Neural progenitor cell (in vitro differentiated cells): ENCODE measurements around the gene RNU1-2. TPM values are rescaled to one million over a fixed set of nuclear protein-coding genes. Genes with fewer than 3 reads are reported as not detected.
"Not testable (repeated sequence)": the region's sequence is repeated elsewhere in the genome, so short reads cannot be mapped to it uniquely, and the experiment has no call there.

Experiments used
- DNase-seq: peaks from one replicate; pipeline ENCODE4 v3.0.0-alpha.2; 2016; ENCODE audit warnings: low spot score
- H2AFZ ChIP-seq: fragments of 200-600 bp; sonication (generic); replicated peaks from 2 replicates; pipeline ENCODE4 v1.6.1; 2016; ENCODE audit warnings: antibody characterized with exemption
- H3F3A ChIP-seq: fragments of 200-600 bp; sonication (generic); 2 replicates; pipeline ENCODE4 v1.6.1; 2016; ENCODE audit warnings: antibody characterized with exemption, low read depth
- H3K27ac ChIP-seq: fragments of 200-600 bp; sonication (generic); 2 replicates; pipeline ENCODE4 v1.5.1; 2016; ENCODE audit warnings: mild to moderate bottlenecking
- H3K27me3 ChIP-seq: fragments of 200-600 bp; sonication (generic); 2 replicates; pipeline ENCODE4 v1.6.1; 2016; ENCODE audit warnings: mild to moderate bottlenecking, moderate library complexity
- H3K36me3 ChIP-seq: fragments of 200-600 bp; sonication (generic); 2 replicates; pipeline ENCODE4 v1.5.1; 2016
- H3K4me1 ChIP-seq: fragments of 200-600 bp; sonication (generic); 2 replicates; pipeline ENCODE4 v1.6.1; 2016; ENCODE audit warnings: mixed run types
- H3K4me2 ChIP-seq: fragments of 200-600 bp; sonication (generic); 2 replicates; pipeline ENCODE4 v1.6.1; 2016
- H3K4me3 ChIP-seq: fragments of 200-600 bp; sonication (generic); 2 replicates; pipeline ENCODE4 v1.5.1; 2016
- H3K79me2 ChIP-seq: fragments of 200-600 bp; sonication (generic); 2 replicates; pipeline ENCODE4 v1.6.1; 2016; ENCODE audit warnings: low read depth
- H3K9ac ChIP-seq: fragments of 200-600 bp; sonication (generic); 2 replicates; pipeline ENCODE4 v1.6.1; 2016
- H3K9me3 ChIP-seq: fragments of 200-600 bp; sonication (generic); 2 replicates; pipeline ENCODE4 v1.5.1; 2016; ENCODE audit warnings: low read depth
- H4K20me1 ChIP-seq: fragments of 200-600 bp; sonication (generic); 2 replicates; pipeline ENCODE4 v1.6.1; 2016; ENCODE audit warnings: low read depth
- H3K27ac Mint-ChIP-seq: 3 replicates; pipeline ENCODE4 v1.8.0; 2021; ENCODE audit warnings: mixed read lengths
- H3K27me3 Mint-ChIP-seq: 2 replicates; pipeline ENCODE4 v1.8.0; 2022; ENCODE audit warnings: low read depth, mild to moderate bottlenecking, inconsistent platforms, moderate library complexity, mixed read lengths; ENCODE audit not compliant: insufficient read depth
- H3K36me3 Mint-ChIP-seq: 3 replicates; pipeline ENCODE4 v1.8.0; 2021; ENCODE audit warnings: mixed read lengths
- H3K4me1 Mint-ChIP-seq: 3 replicates; pipeline ENCODE4 v1.8.0; 2021; ENCODE audit warnings: mixed read lengths
- H3K4me3 Mint-ChIP-seq: 3 replicates; pipeline ENCODE4 v1.8.0; 2021; ENCODE audit warnings: mild to moderate bottlenecking, moderate library complexity, mixed read lengths
- H3K9me3 Mint-ChIP-seq: 3 replicates; pipeline ENCODE4 v1.8.0; 2020; ENCODE audit warnings: mixed read lengths
- CTCF ChIP-seq: fragments of 200-600 bp; sonication (generic); IDR thresholded peaks from 2 replicates; pipeline ENCODE4 v1.5.1; 2017; ENCODE audit warnings: antibody characterized with exemption, mild to moderate bottlenecking
- EZH2 ChIP-seq: fragments of 200-600 bp; sonication (generic); IDR thresholded peaks from 2 replicates; pipeline ENCODE4 v1.6.1; 2017; ENCODE audit warnings: antibody characterized with exemption, mild to moderate bottlenecking, moderate library complexity
- EZH2phosphoT487 ChIP-seq: fragments of 200-600 bp; sonication (generic); IDR thresholded peaks from 2 replicates; pipeline ENCODE4 v1.6.1; 2017; ENCODE audit warnings: antibody characterized with exemption
- total RNA-seq: library from RNA; depleted of rRNA; stranded (reverse); fragments of >200 nt; gene quantifications from 2 replicates; pipeline ENCODE4 v1.2.3, GENCODE V29; 2015; ENCODE audit warnings: low replicate concordance

The RNU1-2 gene
- total RNA-seq, 1 donor from 2014 or later: under 0.01 TPM

GRCh38 chr1:16918371-16918770 lies 22.6 kb downstream of the RNU1-2 start:
- H3K27ac Mint-ChIP-seq: no peak overlapping the region
- H3K9me3 ChIP-seq: no peaks in the 10 kb centered on the region
- TF ChIP-seq EZH2 (no peak), CTCF (no peak), EZH2phosphoT487 (no peak)
- H3F3A ChIP-seq: peaks cover 38% of the 10 kb centered on the region
- no peak overlapping the region for H3K4me2 ChIP-seq
- H3K4me1 ChIP-seq: peaks cover 21% of the 10 kb centered on the region
- H3K4me3 ChIP-seq: no peak overlapping the region
- no peak overlapping the region for H3K9ac ChIP-seq
- H3K79me2 ChIP-seq: peaks cover 16% of the 10 kb centered on the region
- no peaks in the 10 kb centered on the region for H3K27me3 ChIP-seq
- no peaks in the 10 kb centered on the region for H4K20me1 ChIP-seq
- H3K36me3 Mint-ChIP-seq: no peaks in the 10 kb centered on the region
- no peaks in the 10 kb centered on the region for H3K9me3 Mint-ChIP-seq
- no peak overlapping the region for H2AFZ ChIP-seq
- H3K4me3 Mint-ChIP-seq: no peak overlapping the region
- H3K4me1 Mint-ChIP-seq: peaks cover 37% of the 10 kb centered on the region
- H3K27me3 Mint-ChIP-seq: peaks cover 3% of the 10 kb centered on the region
- H3K27ac ChIP-seq: no peak overlapping the region
- no peaks in the 10 kb centered on the region for H3K36me3 ChIP-seq
- no peak for DNase-seq

- DNase-seq: not testable (repeated sequence)
Measured at GRCh38 chr1:16918936-16919665, 23.3 kb downstream of the RNU1-2 start.

GRCh38 chr1:16920951-16921350 lies 25.2 kb downstream of the RNU1-2 start:
- Histone ChIP-seq H3K27me3 (no peaks in the 10 kb centered on the region), H4K20me1 (no peaks in the 10 kb centered on the region), H3K79me2 (peaks cover 42% of the 10 kb centered on the region), H3K36me3 (no peaks in the 10 kb centered on the region), H2AFZ (no peak overlapping the region), H3K9ac (no peak overlapping the region), H3K4me1 (peaks cover 21% of the 10 kb centered on the region), H3K9me3 (no peaks in the 10 kb centered on the region), H3K27ac (no peak overlapping the region), H3F3A (peaks cover 33% of the 10 kb centered on the region), H3K4me2 (peak overlapping the region; percentile 100), H3K4me3 (peak overlapping the region; percentile 64)
- no peak for DNase-seq
- no peak overlapping the region for H3K27ac Mint-ChIP-seq
- peaks cover 48% of the 10 kb centered on the region for H3K4me1 Mint-ChIP-seq
- peaks cover 2% of the 10 kb centered on the region for H3K36me3 Mint-ChIP-seq
- H3K4me3 Mint-ChIP-seq: peak overlapping the region; percentile 90
- H3K27me3 Mint-ChIP-seq: peaks cover 4% of the 10 kb centered on the region
- TF ChIP-seq EZH2phosphoT487: no peak
- no peak for TF ChIP-seq EZH2
- TF ChIP-seq CTCF: no peak
- no peaks in the 10 kb centered on the region for H3K9me3 Mint-ChIP-seq

More at GRCh38 chr1:16918936-16919665, 23.3 kb downstream of the RNU1-2 start:
- H3K4me3 Mint-ChIP-seq, H3K9ac ChIP-seq, H3K27ac Mint-ChIP-seq, H4K20me1 ChIP-seq, H3K27me3 ChIP-seq, H3K36me3 ChIP-seq, H3K36me3 Mint-ChIP-seq, H3K27me3 Mint-ChIP-seq, H3K9me3 ChIP-seq, H3K4me3 ChIP-seq, H3K9me3 Mint-ChIP-seq, H3K4me2 ChIP-seq, H2AFZ ChIP-seq, H3K27ac ChIP-seq: not testable (repeated sequence)
- Histone ChIP-seq H3K4me1 (peaks cover 21% of the 10 kb centered on the region), H3K79me2 (peaks cover 23% of the 10 kb centered on the region), H3F3A (peaks cover 38% of the 10 kb centered on the region)
- H3K4me1 Mint-ChIP-seq: peaks cover 42% of the 10 kb centered on the region
